ENCODE measurements around the gene CSF1.
"Not testable (repeated sequence)": the region's sequence is repeated elsewhere in the genome, so short reads cannot be mapped to it uniquely, and the experiment has no call there.

Gene CSF1

DNA sequence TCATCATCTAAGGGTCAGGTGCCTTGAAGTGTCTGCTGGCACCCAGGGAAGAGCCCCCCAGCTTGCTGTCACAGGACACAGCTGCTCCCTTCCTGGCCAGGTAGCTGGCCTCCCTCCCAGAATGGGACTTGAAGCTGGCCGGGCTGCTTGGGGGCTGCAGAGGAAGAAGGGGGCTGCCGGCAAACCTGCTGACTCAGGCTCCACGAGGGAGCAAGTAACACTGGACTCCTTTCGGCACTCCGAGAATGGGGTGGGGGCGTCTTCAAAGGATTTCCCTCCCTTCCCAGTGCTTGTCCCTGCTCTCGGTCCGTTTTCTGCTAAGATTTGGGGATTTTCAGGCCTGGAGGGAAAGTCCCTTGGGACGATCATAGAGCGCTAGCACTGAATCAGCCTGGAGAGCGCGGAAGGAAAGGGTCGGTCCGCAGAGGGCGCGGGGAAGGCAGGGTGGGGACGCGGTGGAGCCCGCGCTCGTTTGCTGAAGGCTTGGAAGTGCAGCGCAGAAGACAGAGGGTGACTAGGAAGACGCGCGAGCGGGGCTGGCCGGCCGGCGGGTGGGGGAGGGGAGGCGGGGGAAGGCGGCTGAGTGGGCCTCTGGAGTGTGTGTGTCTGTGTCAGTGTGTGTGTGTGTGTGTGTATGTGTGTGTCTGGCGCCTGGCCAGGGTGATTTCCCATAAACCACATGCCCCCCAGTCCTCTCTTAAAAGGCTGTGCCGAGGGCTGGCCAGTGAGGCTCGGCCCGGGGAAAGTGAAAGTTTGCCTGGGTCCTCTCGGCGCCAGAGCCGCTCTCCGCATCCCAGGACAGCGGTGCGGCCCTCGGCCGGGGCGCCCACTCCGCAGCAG is at the start of gene CSF1:
Gene CSF1, plus strand, starts transcription at position 727 of the 840 bp plus-strand sequence. CDS start 175 bp downstream, outside the sequence.
- peak in 1 of 2 donors; percentile 38 for DNase-seq (ENCODE audit: low read depth in 2 of 2, low spot score in 1 of 2)

DNA sequence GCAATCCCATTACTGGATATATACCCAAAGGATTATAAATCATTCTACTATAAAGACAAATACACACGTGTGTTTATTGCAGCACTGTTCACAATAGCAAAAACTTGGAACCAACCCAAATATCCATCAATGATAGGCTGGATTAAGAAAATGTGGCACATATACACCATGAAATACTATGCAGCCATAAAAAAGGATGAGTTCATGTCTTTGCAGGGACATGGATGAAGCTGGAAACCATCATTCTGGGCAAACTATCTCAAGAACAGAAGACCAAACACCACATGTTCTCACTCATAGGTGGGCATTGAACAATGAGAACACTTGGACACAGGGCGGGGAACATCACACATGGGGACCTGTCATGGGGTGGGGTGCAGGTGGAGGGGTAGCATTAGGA is 49.0 kb upstream of the CSF1 start:
- DNase-seq (ENCODE audit: low read depth in 2 of 2, low spot score in 1 of 2), result not testable (repeated sequence)

DNA sequence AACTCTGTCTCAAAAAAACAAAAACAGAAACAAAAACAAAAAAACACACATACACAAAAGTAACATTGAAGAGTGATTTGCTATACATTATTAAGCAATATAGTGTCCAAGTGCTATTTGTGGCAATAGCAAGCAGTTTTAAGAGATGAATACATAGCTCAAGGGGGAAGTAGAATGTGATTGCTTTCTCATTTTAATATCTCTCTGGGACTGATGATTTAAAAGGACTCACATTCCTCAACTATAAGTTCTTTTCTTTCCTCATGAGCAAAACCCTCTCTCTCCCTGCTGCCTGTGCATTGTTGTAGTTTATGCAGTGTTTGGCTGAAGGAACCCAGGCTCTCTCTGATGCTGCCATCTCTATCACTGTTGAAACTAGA is 47.0 kb upstream of the CSF1 start:
- no peak for DNase-seq (ENCODE audit: low read depth in 2 of 2, low spot score in 1 of 2)

GRCh38 chr1:109864047-109864822 is 46.4 kb upstream of the CSF1 start:
- DNase-seq (ENCODE audit: low read depth in 2 of 2, low spot score in 1 of 2), result no peak

DNA sequence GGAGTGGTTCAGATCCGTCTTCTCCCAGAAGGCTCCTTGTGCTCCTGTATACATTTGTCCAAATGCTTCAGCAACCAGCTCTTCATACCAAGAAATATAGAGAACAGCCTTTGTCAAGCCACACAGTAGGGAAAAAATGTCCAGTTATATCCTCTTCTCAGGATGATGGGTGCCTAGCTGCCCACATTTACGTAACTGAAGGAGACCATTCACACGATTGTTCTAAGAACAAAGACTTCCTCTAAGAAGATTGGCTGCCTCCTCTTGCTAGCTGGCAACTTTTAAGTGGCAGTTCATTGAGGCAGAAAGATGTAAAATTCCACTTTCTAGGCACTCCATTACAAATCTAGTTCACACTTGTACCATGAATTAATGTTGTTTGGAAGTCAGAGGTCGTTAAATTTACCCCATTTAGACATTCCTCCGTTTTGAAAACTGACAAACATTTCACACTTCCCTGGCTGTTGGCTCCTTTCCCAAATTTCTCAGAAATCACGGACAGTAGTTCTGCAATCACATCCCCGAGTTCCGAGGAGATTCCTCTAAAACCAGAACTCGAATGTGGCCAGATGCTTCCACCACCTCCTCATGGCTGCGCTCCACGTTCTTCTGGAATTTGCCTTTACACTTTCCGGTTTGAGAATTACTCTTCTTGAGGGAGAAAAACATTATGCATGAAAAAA is 45.6 kb upstream of the CSF1 start:
- no peak for DNase-seq (ENCODE audit: low read depth in 2 of 2, low spot score in 1 of 2)

DNA sequence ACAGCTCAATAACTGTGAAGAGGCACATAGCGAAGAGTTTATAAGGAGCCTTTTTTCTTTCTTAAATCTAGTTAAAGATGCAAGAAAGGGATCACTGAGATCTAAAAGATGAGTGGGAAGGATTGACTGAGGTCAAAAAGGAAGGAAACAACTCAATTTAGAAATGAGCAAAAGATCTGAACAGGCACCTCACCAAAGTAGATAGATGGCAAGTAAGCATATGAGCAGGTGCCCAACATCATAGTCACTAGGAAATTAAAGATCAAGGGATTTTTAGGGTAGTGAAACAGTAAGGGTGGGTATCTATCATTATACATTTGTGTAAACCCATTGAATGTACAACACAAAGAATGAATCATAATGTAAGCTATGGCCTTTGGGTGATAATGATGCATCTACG is 44.6 kb upstream of the CSF1 start:
- no peak for DNase-seq (ENCODE audit: low read depth in 2 of 2, low spot score in 1 of 2)

GRCh38 chr1:109873278-109874175 is 37.1 kb upstream of the CSF1 start:
- no peak for DNase-seq (ENCODE audit: low read depth in 2 of 2, low spot score in 1 of 2)

DNA sequence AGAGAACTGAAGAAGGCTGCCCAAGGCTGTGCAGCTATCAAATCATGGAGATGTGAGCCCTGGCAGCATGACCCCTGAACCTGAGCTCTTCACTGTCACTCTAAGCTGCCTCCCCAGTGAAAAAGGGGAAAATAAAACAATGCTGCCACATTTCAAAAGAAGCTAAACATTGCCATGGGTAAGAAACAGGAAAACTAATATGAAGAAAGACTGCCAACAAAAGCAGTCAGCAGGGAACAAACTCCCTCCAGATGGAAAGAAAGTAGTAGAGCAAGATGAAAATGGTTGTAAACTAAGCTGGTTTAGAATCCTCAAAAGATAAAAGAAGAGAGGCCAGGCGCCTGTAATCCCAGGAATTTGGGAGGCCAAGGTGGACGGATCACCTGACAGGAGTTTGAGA is 36.2 kb upstream of the CSF1 start:
- no peak for DNase-seq (ENCODE audit: low read depth in 2 of 2, low spot score in 1 of 2)

- DNase-seq (ENCODE audit: low read depth in 2 of 2, low spot score in 1 of 2), result no peak
These were observed 34.8 kb upstream of the CSF1 start for GRCh38 chr1:109875874-109876273.

- DNase-seq (ENCODE audit: low read depth in 2 of 2, low spot score in 1 of 2), result no peak
These were observed 33.9 kb upstream of the CSF1 start for GRCh38 chr1:109876617-109877316.

DNA sequence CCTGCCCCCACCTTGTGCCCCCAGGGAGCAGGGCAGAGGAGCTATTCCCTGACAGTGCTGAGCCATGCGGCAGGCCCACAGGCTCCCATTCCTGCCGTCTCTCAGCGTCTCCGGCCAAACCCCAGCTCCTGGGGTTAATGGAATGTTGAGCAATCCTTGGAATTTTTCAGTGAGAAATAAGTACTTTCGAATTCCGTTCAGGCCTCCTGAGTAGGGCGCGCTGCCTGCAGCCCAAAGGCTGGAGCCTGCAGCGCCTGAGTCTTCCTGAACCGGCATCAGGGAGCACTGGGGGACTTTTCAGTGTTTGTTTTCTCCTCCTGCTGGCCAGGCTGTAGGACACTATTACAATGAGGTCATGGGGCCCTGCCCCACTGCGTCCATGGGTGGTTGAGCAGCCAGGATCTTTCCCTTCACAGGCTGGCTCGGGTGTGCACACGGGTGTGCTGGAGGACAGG is 33.3 kb upstream of the CSF1 start:
- no peak for DNase-seq (ENCODE audit: low read depth in 2 of 2, low spot score in 1 of 2)

GRCh38 chr1:109877776-109878175 is 32.9 kb upstream of the CSF1 start:
- no peak for DNase-seq (ENCODE audit: low read depth in 2 of 2, low spot score in 1 of 2)

DNA sequence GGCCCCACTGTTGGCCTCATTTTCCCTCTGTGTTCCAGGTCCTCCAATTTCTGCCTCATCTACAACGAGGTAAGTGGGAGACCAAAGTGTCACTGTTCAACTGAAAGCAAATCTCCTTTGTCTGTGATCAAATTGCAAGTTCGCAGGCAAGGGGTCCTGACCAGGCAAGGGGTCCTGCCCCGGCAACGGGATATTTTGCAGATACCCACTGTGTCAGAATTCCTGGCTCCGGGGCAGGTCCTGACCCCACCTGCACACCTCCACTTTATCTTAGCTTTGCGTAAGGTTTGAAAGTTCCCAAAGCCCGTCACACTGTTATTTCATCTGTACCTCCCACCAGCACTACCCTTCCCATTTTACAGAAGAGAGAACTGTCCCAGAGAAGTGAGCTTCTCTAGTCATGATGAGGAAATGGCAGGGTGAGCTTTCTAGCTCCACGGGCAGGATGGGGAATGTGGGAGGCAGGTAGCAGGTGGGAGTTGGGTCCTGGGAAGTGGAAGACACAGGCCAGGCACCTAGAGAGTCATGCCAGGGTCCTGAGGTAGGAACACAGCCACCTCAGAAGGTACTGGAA is 32.0 kb upstream of the CSF1 start:
- no peak for DNase-seq (ENCODE audit: low read depth in 2 of 2, low spot score in 1 of 2)

GRCh38 chr1:109879371-109879770 is 31.3 kb upstream of the CSF1 start:
- not testable (repeated sequence) for DNase-seq (ENCODE audit: low read depth in 2 of 2, low spot score in 1 of 2)

- DNase-seq (ENCODE audit: low read depth in 2 of 2, low spot score in 1 of 2), result no peak
These were observed 30.6 kb upstream of the CSF1 start for GRCh38 chr1:109879881-109880525.

DNA sequence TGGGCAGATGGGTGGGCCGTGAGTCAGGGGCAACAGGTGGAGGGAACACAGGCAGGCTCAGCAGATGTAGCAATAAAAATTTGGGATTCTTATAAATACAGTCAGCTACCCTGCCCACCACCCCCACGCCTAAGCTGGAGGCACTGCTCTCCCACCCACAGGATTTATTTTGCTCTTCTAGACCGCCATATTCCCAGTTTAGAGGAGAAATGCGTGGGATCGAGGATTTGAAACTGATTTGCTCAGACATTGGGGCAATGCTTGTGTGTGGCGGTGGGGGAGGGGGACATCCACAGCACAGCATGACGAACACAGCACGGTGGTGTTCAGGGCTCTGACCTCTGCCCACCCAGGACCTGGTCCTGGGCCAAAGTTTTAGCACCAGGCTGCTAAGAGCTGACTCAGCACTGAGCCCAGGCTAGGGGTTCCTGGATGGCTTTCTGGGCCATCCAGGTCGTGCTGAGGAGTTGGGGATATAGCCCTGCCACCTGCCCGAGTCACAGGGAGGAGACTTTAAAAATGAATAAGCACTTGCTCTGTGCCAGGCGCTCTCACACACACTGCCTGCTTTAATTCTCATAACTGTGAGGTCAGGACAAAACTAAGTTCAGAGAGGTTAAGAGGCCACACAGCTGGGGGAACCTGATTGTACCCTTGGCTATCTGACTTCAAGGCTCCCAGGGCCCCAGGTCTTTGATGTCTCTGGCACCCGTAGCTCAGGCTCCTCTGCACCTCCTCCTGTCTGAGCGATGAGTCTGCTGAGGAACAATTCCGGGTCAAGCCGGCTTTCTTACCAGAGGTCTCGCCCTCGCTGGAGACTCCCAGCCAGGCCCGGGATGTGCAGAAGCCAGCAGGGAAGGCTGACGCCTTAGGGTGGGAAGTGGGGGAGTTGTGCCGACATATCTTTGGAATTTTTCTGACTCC is 29.4 kb upstream of the CSF1 start:
- DNase-seq (ENCODE audit: low read depth in 2 of 2, low spot score in 1 of 2), result no peak

DNA sequence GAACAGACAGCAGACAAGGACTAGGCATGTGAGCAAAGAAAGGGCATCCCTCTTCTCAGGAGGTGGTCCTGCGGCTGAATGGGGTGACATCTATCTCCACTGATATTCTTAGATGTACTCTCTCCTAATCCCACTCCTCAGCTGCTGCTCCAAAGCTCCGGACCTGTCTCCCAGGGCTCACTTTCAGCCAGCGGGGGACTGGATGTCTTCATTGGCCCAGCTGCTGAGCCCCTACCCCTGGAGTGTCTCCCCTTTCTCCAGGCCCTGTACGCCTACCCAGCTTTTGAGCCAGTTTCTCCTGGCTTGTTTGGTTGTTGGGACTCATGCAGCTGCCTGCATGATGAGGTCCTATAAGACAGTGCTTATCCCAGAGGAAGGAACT is 28.8 kb upstream of the CSF1 start:
- no peak for DNase-seq (ENCODE audit: low read depth in 2 of 2, low spot score in 1 of 2)

All from stimulated activated CD8-positive, alpha-beta memory T cell treated with anti-CD3 and anti-CD28 coated beads, Interleukin-4, amount 100 ng/mL, for 1 hour (primary cell).